Measurements from ENCODE around the gene COL11A2.

Gene COL11A2

DNA sequence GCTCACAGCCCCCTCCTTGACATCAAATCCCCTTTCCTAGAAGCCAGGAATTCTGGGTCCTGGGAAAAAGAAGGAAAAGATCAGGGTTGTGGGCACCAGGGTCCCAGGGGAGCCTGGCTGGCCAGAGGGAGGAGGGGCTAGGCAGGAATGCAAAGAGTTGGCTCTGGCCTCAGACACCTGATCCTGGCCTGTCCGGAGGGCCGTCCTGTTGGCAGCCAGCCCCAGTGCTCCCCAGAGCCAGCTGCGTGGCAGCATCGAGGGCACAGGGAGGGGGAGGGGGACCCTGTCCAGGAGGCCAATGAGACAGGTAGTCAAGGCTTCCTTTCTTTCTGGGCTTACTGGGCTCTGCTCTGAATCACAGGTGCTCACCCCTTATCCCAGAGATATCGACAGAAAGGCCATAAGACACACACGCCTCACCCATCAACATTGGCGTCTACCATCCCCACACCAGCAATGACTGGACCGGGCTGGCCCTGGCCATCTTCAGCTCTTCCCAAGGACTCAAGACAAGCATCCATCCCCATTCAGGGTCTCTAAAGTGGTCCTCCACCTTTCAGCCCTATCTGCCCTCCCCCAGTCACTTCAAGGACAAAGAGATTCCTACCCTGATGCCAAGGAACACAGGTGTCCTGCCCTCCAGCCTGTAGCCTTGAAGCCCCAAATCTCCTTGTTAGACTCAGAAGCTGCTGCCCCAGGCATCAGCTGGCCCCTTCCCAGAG is 723 bp downstream of the COL11A2 start:
- DNase-seq, result no peak

DNA sequence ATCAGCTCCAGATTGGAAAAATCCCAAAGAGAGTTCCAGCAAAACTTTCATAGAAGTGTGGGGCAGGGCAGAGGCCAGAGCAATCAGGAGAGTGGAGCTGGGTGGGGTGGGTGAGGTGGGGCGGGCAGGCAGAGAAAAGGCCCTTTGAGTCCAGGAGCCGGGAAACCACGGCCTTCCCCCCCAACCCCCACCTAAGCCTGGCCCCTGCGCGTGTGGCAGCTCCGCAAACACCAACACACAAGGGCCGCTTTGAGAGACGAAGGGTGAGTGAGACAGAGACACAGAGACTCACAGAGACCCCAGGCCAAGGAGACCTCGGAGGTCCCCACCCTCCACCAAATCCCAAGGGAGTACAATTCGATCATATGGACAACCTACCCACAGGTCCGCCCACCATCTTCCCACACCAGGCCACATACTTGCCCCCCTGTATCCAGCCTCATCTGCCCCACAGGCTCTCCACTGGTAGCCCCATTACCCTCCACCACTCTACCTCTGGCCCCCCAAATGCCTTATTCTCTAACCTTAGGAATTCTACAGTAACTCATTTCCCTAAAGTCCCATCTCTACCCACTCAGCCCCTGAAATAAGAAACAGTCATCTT is 1.7 kb downstream of the COL11A2 start:
- no peak for DNase-seq

- no peak for DNase-seq
These were observed 2.4 kb downstream of the COL11A2 start for GRCh38 chr6:33189625-33190448.

DNA sequence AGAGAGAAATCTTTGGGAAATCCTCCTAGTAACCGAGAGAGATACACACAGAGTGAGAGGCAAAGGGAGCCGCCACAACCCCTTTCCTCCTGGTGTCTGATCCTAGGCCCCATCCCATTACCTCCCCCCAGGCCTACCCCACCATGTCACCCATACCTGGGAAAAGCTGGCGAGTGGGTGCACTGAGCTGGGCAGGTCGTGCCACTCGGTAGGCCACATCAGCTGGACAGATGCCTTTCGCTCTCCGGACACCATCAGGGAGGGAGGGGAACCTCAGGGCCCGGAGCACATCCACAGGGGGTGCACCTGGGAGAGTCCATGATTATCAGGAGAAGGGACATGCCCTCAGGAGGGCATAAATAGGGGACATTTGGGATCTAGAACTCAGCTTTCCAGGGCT is 3.1 kb downstream of the COL11A2 start:
- no peak for DNase-seq

DNA sequence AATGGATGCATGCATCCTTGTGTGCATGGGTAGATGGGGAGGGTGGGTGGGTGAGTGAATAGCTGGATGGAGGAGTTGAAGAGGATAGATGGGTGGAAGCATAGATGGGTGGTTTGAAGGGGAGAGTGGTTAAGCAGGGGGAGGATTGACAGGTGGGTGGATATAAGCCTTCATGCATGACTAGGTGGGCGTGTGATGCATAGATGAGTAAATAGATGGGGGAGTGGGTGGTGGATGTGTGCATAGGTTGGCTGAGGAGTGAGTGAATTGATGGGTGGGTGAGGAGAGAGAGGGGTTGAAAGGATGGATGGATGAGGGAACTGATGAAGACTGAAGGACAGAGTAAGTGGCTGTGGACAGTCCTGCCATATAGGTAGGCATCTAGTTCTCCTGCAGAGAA is 4.5 kb downstream of the COL11A2 start:
- no peak for DNase-seq

- no peak for DNase-seq
These were observed 6.5 kb downstream of the COL11A2 start for GRCh38 chr6:33185654-33186187.

- no peak for DNase-seq
These were observed 7.1 kb downstream of the COL11A2 start for GRCh38 chr6:33185190-33185589.

DNA sequence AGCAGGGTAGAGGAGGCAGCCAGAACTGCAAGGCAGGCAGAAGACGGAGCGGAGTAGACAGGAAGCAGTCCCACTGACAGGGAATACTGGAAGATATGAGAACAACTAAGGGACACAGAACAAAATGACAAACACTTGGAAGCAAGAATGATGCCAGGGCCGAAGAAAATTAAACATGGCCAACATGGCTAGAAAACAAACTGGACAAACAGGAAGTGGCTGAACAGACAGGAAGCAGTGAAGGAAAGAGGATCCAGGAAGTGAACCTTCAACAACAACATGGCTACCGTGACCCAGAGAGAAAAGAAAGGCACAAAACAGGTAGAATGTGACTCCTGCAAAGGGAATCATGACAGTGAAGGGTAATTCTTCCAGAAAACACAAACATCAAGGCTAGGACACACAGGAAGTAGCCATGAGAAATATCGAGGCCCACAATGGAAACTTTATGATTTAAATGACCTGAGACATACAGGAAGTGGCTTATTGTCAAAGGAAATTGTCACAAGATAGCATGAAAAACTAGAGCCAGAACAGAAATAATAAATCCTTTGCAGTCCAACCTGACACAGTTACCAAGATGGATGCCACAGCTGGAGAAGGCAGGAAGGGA is 9.1 kb downstream of the COL11A2 start:
- DNase-seq, result no peak

DNA sequence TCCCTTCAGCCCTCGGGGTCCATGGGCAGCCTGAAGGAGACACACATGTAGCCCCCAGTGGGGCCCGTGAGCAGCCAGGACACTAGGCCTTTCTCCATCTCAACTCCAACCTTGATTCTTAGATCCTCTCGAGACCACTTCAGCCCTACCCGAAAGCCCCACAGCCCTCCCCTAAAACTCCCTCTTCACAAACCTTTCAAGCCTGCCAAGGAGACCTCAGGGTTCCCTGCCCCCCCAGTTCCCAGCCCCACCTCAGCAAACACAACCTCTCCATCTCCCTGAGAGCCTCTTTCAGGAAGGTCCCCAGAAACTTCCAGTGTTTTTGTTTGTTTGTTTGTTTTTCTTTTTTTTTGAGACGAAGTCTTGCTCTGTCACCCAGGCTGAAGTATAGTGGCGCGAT is 11.1 kb downstream of the COL11A2 start:
- DNase-seq, result no peak

GRCh38 chr6:33178755-33179475 is 13.4 kb downstream of the COL11A2 start:
- DNase-seq, result no peak

GRCh38 chr6:33177552-33178446 is 14.5 kb downstream of the COL11A2 start:
- no peak for DNase-seq

- DNase-seq, result no peak
These were observed 15.4 kb downstream of the COL11A2 start for GRCh38 chr6:33176906-33177305.

DNA sequence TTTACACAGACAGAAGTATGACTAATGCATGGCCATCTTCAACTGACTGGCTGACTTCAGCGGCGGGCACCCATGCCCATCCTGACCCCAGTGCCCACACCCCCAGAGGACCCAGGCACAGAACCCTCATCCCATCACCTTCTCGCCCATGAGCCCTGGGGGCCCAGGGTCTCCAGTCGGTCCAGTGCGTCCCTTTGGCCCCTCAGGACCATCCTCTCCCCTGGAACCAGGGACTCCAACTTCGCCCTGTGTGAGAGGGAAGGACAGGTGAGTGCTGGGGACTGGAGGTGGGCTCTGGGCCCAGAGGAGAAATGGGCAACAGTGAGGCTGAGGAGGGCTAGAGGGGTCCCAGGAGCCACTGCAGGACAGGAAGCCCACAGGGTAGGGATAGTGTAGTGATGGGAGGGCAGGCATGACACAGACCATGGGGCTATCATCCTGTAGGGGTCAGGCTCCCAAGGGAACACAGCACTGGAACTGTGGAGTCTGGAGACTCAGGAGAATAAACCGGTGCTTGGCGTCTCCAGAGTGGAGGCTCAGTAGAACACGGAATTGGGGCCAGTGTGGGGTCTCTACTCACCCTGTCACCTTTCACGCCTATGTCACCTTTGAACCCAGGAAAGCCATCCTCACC is 16.7 kb downstream of the COL11A2 start:
- DNase-seq, result no peak

- no peak for DNase-seq
These were observed 17.5 kb downstream of the COL11A2 start for GRCh38 chr6:33174784-33175183.

DNA sequence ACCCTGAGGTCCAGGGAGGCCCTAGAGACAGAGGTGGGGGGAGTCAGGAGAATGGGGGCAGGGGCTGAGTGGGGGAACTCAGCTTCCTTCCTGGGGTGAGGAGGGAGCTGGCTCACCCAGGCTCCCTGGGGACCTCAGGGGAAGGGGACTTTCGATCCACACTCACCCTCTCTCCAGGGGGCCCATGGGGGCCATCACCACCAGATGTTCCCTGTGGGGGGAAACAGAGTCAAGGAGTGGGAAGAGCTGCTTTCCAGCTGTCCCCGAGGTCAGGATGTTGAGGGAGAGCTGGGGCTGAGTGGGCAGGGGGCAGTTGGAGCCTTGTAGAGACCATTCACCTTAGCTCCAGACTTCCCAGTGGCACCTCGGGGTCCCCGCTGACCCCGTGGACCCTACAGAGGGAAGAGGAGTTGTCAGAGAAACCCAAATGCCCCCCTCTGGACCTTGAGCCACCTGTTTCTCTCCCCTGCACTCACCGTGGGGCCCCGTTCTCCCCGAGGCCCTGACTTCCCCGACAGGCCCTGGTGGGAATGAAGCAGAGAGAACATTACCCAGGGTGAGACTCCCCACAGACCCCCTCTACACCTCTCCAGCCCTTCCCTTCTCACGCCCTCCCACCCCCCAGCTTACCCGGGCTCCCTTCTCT is 18.6 kb downstream of the COL11A2 start:
- DNase-seq, result no peak

DNA sequence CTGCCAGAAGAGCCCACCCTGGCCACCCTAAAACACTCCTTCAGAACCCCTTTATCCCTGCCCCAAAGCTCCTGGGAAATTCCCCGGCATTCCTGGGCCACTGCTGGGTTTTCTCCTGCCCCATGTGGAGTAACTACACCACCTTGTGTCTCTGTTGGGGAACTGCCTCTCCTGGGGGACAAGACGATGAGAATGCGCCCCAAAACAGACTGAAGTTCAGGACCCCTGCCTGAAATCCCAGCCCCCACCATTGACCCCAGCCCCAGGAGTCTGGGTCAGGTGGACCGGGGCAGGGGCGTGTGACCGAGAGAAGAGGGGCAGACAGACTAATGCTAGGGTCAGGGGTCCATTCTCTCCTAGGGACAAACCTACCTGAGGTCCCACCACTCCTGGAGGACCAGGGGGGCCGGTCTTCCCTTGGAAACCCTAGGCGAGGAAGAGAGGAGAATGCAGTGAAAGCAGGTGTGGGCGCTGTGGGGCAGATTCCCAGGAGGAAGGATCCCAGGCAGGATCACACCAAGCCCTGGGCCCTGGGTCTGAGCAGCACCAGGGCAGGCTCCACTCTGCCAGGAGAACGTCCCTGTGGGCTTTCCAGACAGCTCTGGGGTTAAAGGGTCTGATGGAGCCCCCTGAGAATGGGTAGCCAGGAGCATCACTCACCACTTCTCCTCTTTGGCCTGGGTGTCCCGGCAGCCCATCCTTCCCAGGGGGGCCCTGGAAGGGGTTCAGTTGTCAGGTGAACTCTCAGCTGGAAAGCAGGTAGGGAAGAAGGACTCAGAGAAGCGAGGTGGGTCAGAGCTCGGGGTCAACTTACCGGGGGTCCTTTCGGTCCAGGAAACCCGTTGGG is 19.4 kb downstream of the COL11A2 start:
- DNase-seq, result no peak

DNA sequence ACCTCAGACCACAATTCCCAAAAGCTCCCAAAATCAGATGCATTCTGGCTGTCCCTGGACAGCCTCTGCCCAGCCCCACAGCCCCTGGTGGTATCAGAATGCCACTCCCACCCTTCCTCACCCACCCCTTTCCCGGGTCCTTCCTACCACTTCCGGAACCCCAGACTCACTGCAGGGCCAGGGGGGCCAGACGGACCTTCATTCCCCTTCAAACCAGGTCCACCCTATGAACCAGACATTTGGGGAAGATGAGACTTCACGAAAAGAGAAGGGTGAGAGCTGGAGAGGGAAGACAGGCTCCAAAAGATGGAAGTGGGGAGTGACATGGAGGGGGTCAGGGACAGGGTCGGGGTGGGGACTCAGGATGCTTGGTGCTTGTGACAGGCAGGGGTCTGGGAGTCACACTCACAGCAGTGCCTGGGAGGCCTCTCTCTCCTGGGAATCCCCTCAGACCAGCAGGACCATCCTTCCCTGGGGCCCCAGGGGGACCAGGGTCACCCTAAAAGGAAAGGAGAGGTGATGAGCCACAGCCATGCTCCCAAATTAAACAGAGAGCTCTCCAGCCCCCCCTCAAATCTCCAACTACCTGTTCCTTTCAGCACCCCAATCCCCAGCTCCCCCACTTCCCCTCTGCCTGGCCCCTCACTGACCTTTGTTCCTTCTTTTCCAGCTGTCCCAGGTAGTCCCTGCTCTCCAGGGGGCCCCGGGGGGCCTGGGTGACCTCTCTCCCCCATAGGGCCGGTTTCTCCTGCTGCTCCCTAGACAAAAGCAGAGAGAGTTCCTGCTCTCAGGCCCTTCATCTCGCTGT is 20.2 kb downstream of the COL11A2 start:
- no peak for DNase-seq

Data from GOT3 (cell line).